ENCODE data around the gene KCNJ2. TPM values are rescaled to one million over a fixed set of nuclear protein-coding genes. Genes with fewer than 3 reads are reported as not detected.

KCNJ2 gene
- total and polyA plus RNA-seq, 8 donors, result 0.31 to 6.4 (median 2.9) TPM; not detected in 1

DNA sequence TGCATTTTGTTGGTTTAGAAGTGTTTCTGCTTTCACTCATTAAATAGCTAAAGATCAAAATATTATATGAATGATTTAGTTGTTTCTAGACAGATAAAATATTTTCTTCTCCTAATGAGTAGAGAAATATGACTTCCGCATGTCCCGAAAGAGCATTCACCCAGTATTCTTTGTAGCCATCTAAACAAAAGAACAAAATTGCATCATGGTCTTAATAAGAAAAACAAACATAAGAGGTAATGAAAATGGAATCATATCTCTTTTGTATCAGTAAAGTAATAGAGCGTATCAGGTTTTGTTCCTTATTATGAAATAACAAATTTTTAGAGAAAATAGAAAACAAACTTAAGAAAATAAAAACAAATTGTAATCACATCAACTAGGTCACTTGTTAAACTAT is 16.1 kb upstream of the KCNJ2 start:
- WGBS, 5 donors, result 90 to 95% (median 92%) methylated on average over 3 of the region's 3 CpGs

DNA sequence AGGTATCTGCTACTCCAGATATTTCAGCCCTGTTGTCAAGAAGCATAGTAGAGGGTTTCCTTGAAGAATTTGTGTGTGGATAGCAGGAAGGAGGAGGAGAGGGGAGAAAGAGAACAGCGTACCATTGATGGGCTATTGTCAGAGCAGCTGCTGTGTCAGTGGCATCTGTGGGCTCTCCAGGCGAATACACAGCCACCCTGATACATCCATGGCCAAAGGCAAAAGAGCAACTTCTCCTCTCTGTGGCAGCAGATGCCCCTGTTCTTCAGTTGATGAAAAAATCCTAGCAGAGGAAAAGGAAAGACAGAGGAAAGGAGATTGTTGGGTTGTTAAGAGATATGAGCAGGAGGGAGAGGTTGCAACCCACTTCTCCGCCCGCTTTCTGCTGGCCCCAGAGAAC is 12.2 kb upstream of the KCNJ2 start:
- no peak for DNase-seq
- intact Hi-C loops (cut with DNase I; ENCODE audit: low total_unique reads), result no loop called here
- Histone ChIP-seq H3K4me1 (no peaks in the 10 kb centered on the region), H3K9me3 (no peaks in the 10 kb centered on the region), H3K4me3 (no peak overlapping the region), H3K27ac (no peak overlapping the region), H3K27me3 (no peaks in the 10 kb centered on the region), H3K36me3 (no peaks in the 10 kb centered on the region)
- 76 to 96% (median 83%) methylated on average over 4 of the region's 4 CpGs for WGBS, 5 donors
- TF ChIP-seq, protein P1, sequence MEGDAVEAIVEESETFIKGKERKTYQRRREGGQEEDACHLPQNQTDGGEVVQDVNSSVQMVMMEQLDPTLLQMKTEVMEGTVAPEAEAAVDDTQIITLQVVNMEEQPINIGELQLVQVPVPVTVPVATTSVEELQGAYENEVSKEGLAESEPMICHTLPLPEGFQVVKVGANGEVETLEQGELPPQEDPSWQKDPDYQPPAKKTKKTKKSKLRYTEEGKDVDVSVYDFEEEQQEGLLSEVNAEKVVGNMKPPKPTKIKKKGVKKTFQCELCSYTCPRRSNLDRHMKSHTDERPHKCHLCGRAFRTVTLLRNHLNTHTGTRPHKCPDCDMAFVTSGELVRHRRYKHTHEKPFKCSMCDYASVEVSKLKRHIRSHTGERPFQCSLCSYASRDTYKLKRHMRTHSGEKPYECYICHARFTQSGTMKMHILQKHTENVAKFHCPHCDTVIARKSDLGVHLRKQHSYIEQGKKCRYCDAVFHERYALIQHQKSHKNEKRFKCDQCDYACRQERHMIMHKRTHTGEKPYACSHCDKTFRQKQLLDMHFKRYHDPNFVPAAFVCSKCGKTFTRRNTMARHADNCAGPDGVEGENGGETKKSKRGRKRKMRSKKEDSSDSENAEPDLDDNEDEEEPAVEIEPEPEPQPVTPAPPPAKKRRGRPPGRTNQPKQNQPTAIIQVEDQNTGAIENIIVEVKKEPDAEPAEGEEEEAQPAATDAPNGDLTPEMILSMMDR (IDR thresholded peaks at IDR 0.05), result no peak
- TF ChIP-seq EP300 (IDR thresholded peaks at IDR 0.05), result no peak
- TF ChIP-seq POLR2A (IDR thresholded peaks at IDR 0.05), result no peak
- TF ChIP-seq POLR2AphosphoS5 (IDR thresholded peaks at IDR 0.05), result no peak

More for the DNA sequence above, 16.1 kb upstream of the KCNJ2 start:
- TF ChIP-seq POLR2A (IDR thresholded peaks at IDR 0.05) (no peak), POLR2AphosphoS5 (IDR thresholded peaks at IDR 0.05) (no peak), EP300 (IDR thresholded peaks at IDR 0.05) (no peak)
- TF ChIP-seq, protein P1 (IDR thresholded peaks at IDR 0.05), result no peak
- H3K4me3 ChIP-seq, result no peak overlapping the region
- H3K36me3 ChIP-seq, result no peaks in the 10 kb centered on the region
- H3K27ac ChIP-seq, result no peak overlapping the region
- no peaks in the 10 kb centered on the region for H3K9me3 ChIP-seq
- no peak for DNase-seq
- H3K27me3 ChIP-seq, result no peaks in the 10 kb centered on the region
- H3K4me1 ChIP-seq, result no peaks in the 10 kb centered on the region
- intact Hi-C loops (cut with DNase I; ENCODE audit: low total_unique reads), result no loop called here

- WGBS, 5 donors, result 82 to 86% (median 83%) methylated on average over 4 of the region's 4 CpGs
Measured at GRCh38 chr17:70158180-70158579, 11.2 kb upstream of the KCNJ2 start.

GRCh38 chr17:70158591-70158990 is 10.7 kb upstream of the KCNJ2 start:
- Histone ChIP-seq H3K27me3 (no peaks in the 10 kb centered on the region), H3K9me3 (no peaks in the 10 kb centered on the region), H3K36me3 (no peaks in the 10 kb centered on the region), H3K4me1 (no peaks in the 10 kb centered on the region), H3K27ac (no peak overlapping the region), H3K4me3 (no peak overlapping the region)
- DNase-seq, result no peak
- intact Hi-C loops (cut with DNase I; ENCODE audit: low total_unique reads), result no loop called here
- no peak for TF ChIP-seq EP300 (IDR thresholded peaks at IDR 0.05)
- TF ChIP-seq, protein P1 (IDR thresholded peaks at IDR 0.05), result no peak
- no peak for TF ChIP-seq POLR2A (IDR thresholded peaks at IDR 0.05)
- no peak for TF ChIP-seq POLR2AphosphoS5 (IDR thresholded peaks at IDR 0.05)
- WGBS, 5 donors, result 81 to 87% (median 84%) methylated on average over 6 of the region's 6 CpGs

More at GRCh38 chr17:70158180-70158579, 11.2 kb upstream of the KCNJ2 start:
- intact Hi-C loops (cut with DNase I; ENCODE audit: low total_unique reads), result no loop called here
- TF ChIP-seq POLR2A (IDR thresholded peaks at IDR 0.05), result no peak
- TF ChIP-seq POLR2AphosphoS5 (IDR thresholded peaks at IDR 0.05), result no peak
- TF ChIP-seq EP300 (IDR thresholded peaks at IDR 0.05), result no peak
- TF ChIP-seq, protein P1 (IDR thresholded peaks at IDR 0.05), result no peak
- Histone ChIP-seq H3K36me3 (no peaks in the 10 kb centered on the region), H3K9me3 (no peaks in the 10 kb centered on the region), H3K27ac (no peak overlapping the region), H3K4me3 (no peak overlapping the region), H3K27me3 (no peaks in the 10 kb centered on the region), H3K4me1 (no peaks in the 10 kb centered on the region)
- DNase-seq, result no peak

All from stomach (tissue), 9 donors.